ENCODE results near the gene EXOC5. TPM values are rescaled to one million over a fixed set of nuclear protein-coding genes. Genes with fewer than 3 reads are reported as not detected.

EXOC5 gene
- 10 to 100 TPM; 41.3 to 65.4 (median 43.1) TPM for total RNA-seq

- Histone ChIP-seq H3K27me3 (no peaks in the 10 kb centered on the region), H3K9me3 (no peaks in the 10 kb centered on the region), H3K4me1 (peaks cover 29 to 31% of the 10 kb centered on the region in 2 donors), H3K36me3 (peaks cover 0 to 4% of the 10 kb centered on the region in 2 donors), H3K27ac (peak within 1 kb of the TSS; percentile 97 to 98 (median 97)), H3K4me3 (replicated peaks in 1 of 3) (peak within 1 kb of the TSS; percentile 76 to 97 (median 92))
- peak; percentile 93 to 95 for DNase-seq
- intact Hi-C loops (cut with DNase I), result no loop called here
- 0 to 1% methylated on average over 39 to 46 of the region's 76 CpGs for WGBS, 2 donors
- TF ChIP-seq, protein P1, sequence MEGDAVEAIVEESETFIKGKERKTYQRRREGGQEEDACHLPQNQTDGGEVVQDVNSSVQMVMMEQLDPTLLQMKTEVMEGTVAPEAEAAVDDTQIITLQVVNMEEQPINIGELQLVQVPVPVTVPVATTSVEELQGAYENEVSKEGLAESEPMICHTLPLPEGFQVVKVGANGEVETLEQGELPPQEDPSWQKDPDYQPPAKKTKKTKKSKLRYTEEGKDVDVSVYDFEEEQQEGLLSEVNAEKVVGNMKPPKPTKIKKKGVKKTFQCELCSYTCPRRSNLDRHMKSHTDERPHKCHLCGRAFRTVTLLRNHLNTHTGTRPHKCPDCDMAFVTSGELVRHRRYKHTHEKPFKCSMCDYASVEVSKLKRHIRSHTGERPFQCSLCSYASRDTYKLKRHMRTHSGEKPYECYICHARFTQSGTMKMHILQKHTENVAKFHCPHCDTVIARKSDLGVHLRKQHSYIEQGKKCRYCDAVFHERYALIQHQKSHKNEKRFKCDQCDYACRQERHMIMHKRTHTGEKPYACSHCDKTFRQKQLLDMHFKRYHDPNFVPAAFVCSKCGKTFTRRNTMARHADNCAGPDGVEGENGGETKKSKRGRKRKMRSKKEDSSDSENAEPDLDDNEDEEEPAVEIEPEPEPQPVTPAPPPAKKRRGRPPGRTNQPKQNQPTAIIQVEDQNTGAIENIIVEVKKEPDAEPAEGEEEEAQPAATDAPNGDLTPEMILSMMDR (IDR thresholded peaks at IDR 0.05), result peak in 1 of 6 experiments; percentile 22
- TF ChIP-seq POLR2A (IDR thresholded peaks at IDR 0.05), result peak in 1 of 2 donors; percentile 81
These were observed at the start of gene EXOC5, which contains the start of gene AP5M1 for GRCh38 chr14:57268161-57269069. TSS of gene EXOC5 (minus strand) at chr14:57268905. CDS start at chr14:57268648, 257 bp downstream. TSS of gene AP5M1 (plus strand) at chr14:57268971. CDS start at chr14:57269315, 344 bp downstream.

DNA sequence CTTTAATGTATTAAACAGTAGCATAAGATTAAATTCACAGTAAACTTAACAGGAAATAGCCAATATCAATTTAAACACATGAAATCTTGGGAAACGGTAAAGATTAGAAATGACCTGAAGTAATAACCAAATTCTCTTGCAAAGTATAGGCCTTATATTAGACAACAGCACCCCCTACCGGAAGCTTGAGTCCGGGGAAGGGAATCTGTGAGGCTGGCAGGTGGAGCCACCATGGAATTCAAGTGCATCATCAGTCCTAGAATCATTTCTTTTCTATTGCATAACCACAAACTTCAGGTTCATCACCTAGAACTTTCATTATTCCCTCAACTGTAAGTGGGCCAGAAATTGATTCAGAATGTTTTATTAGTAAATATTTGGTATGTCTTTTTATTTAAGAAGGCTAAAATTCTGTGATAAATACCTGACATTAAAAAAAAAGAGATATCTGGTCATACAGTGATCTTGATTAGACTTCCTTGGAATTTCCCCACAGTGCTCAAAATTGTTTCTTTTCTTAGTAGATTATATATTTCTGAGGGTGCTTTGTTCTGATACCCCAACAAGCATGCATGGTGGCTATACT, 48.6 kb upstream of the EXOC5 start:
- Histone ChIP-seq H3K36me3 (no peaks in the 10 kb centered on the region), H3K27me3 (no peaks in the 10 kb centered on the region), H3K4me3 (replicated peaks in 1 of 3) (no peak overlapping the region), H3K4me1 (no peaks in the 10 kb centered on the region), H3K9me3 (no peaks in the 10 kb centered on the region), H3K27ac (no peak overlapping the region)
- TF ChIP-seq POLR2A (IDR thresholded peaks at IDR 0.05), result no peak
- TF ChIP-seq, protein P1 (IDR thresholded peaks at IDR 0.05), result peak in 5 of 6 experiments; percentile 26 to 82 (median 71)
- 1 to 2% methylated on average over 3 of the region's 3 CpGs for WGBS, 2 donors
- intact Hi-C loops (cut with DNase I), result loop anchor here (5.0 kb wide), 1 partner anchor 830 kb away; no protein-coding TSS in a partner anchor
- DNase-seq, result peak; percentile 68 to 78

DNA sequence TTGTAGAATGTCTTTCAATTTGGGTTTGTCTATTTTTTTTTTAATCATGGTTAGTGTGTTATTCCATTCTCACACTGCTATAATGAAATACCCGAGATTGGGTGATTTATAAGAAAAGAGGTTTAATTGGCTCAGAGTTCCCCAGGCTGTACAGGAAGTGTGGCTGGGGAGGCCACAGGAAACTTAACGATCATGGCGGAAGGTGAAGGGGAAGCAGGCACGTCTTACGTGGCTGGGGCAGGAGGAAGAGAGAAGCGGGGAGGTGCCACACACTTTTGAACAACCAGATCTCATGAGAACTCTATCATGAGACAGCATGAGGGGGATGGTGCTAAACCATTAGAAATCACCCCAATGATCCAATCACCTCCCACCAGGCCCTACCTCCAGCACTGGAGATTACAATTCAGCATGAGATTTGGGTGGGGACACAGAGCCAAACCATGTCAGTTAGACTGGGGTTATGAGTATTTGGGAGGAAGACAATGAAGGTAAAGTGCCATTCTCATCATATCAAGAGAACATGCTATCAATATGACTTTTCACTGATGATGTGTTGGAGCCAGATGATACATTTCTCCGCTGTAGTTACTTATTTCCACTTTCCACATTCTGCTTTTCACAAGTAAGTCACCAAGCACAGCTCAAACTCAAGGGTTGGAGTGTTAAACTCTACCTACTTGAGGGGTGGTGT, 45.8 kb upstream of the EXOC5 start:
- intact Hi-C loops (cut with DNase I), result loop anchor here (5.0 kb wide), 1 partner anchor 827 kb away; no protein-coding TSS in a partner anchor

DNA sequence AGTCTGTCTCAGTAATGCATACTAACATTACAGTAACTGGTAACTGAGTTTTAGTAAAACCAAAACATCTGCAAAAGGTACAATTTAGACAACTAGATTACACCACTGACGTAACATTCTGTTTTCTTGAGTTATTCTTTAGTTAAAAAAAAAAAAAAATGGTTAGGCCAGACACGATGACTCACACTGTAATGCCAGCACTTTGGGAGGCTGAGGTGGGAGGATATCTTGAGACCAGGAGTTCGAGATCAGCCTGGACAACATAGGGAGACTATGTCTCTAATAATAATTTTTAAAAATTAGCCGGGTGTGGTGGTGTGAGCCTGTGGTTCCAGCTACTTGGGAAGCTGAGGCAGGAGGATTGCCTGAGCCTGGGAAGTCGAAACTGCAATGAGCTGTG, 34.2 kb upstream of the EXOC5 start:
- WGBS, 2 donors, result 82 to 87% methylated on average over 5 of the region's 5 CpGs
- Histone ChIP-seq H3K36me3 (no peaks in the 10 kb centered on the region), H3K27ac (no peak overlapping the region), H3K27me3 (no peaks in the 10 kb centered on the region), H3K4me3 (replicated peaks in 1 of 3) (no peak overlapping the region), H3K4me1 (no peaks in the 10 kb centered on the region), H3K9me3 (no peaks in the 10 kb centered on the region)
- no peak for DNase-seq
- TF ChIP-seq, protein P1 (IDR thresholded peaks at IDR 0.05), result no peak
- TF ChIP-seq POLR2A (IDR thresholded peaks at IDR 0.05), result no peak
- intact Hi-C loops (cut with DNase I), result no loop called here

More for the DNA sequence above, 45.8 kb upstream of the EXOC5 start:
- Histone ChIP-seq H3K27ac (no peak overlapping the region), H3K27me3 (no peaks in the 10 kb centered on the region), H3K9me3 (no peaks in the 10 kb centered on the region), H3K4me3 (replicated peaks in 1 of 3) (no peak overlapping the region), H3K4me1 (no peaks in the 10 kb centered on the region), H3K36me3 (no peaks in the 10 kb centered on the region)
- no peak for TF ChIP-seq POLR2A (IDR thresholded peaks at IDR 0.05)
- TF ChIP-seq, protein P1 (IDR thresholded peaks at IDR 0.05), result no peak
- no peak for DNase-seq
- WGBS, 2 donors, result 68% methylated on average over 7 of the region's 7 CpGs
